SKM-1 treated with dmso at 0.1 percent for 144 hours (cell line): ENCODE data around the gene CDC20.
"Not testable (repeated sequence)": the region's sequence is repeated elsewhere in the genome, so short reads cannot be mapped to it uniquely, and the experiment has no call there.

Experiments used
- DNase-seq: peaks from one replicate; lab custom pipeline; 2025; ENCODE audit not compliant: unreplicated experiment; lab: John Stamatoyannopoulos, UW

CDC20 gene

GRCh38 chr1:43354471-43354870, 4.3 kb upstream of the CDC20 start:
- DNase-seq = no peak

- DNase-seq = no peak
Observed at GRCh38 chr1:43354936-43355335, 3.8 kb upstream of the CDC20 start.

- no peak for DNase-seq
Observed at GRCh38 chr1:43357251-43357650, 1.5 kb upstream of the CDC20 start.

- peak; percentile 56 for DNase-seq
Observed at GRCh38 chr1:43358121-43358745, 548 bp upstream of the CDC20 start.

GRCh38 chr1:43359696-43360095, 915 bp downstream of the CDC20 start:
- DNase-seq = no peak

- no peak for DNase-seq
Observed at GRCh38 chr1:43360616-43361015, 1.8 kb downstream of the CDC20 start.

- peak; percentile 17 for DNase-seq
Observed at GRCh38 chr1:43363283-43363934, 4.6 kb downstream of the CDC20 start.

- DNase-seq = no peak
Observed at GRCh38 chr1:43363935-43364525, 5.2 kb downstream of the CDC20 start.

GRCh38 chr1:43365678-43366077, 6.9 kb downstream of the CDC20 start:
- no peak for DNase-seq

- DNase-seq = no peak
Observed at GRCh38 chr1:43366179-43366578, 7.4 kb downstream of the CDC20 start.

GRCh38 chr1:43366601-43367025, 7.8 kb downstream of the CDC20 start:
- no peak for DNase-seq

GRCh38 chr1:43367026-43367903, 8.5 kb downstream of the CDC20 start:
- no peak for DNase-seq

- DNase-seq = peak; percentile 92
Observed at GRCh38 chr1:43367904-43368645, 9.3 kb downstream of the CDC20 start, which contains the start of gene ELOVL1. TSS of gene ELOVL1 (minus strand) at chr1:43368011. CDS start at chr1:43365609, 2,402 bp downstream.

- no peak for DNase-seq
Observed at GRCh38 chr1:43368646-43369020, 9.9 kb downstream of the CDC20 start.

- not testable (repeated sequence) for DNase-seq
Observed at GRCh38 chr1:43369779-43370178, 11.0 kb downstream of the CDC20 start.

- DNase-seq = no peak
Observed at GRCh38 chr1:43370564-43370963, 11.8 kb downstream of the CDC20 start.

- DNase-seq = no peak
Observed at GRCh38 chr1:43372172-43372571, 13.4 kb downstream of the CDC20 start.

- DNase-seq = no peak
Observed at GRCh38 chr1:43373066-43373940, 14.5 kb downstream of the CDC20 start.

GRCh38 chr1:43376723-43377235, 18.0 kb downstream of the CDC20 start:
- DNase-seq = no peak

GRCh38 chr1:43377831-43378230, 19.1 kb downstream of the CDC20 start:
- DNase-seq = no peak
